ENCODE data around the gene PAX5. TPM values are rescaled to one million over a fixed set of nuclear protein-coding genes. Genes with fewer than 3 reads are reported as not detected.

The PAX5 gene

GRCh38 chr9:36787709-36788108, 246.4 kb downstream of the PAX5 start:
- Histone ChIP-seq H2BK12ac (ENCODE audit: low read length) (no peak overlapping the region), H3K27ac (replicated peaks; ENCODE audit: low read length) (no peak overlapping the region), H4K91ac (ENCODE audit: low read depth, low read length, poor library complexity) (no peak overlapping the region), H2BK15ac (ENCODE audit: low read length) (no peak overlapping the region), H3K79me1 (ENCODE audit: low read depth, low read length) (no peaks in the 10 kb centered on the region), H3K14ac (ENCODE audit: low read length) (peak overlapping the region; percentile 51), H3K23ac (ENCODE audit: low read depth, low read length, poor library complexity) (no peak overlapping the region), H3K27me3 (ENCODE audit: control insufficient read depth in 3 of 3, insufficient read depth in 3 of 3, low read depth in 1 of 3, low read length in 3 of 3) (peaks cover 0 to 10% (median 0%) of the 10 kb centered on the region in 3 experiments), H2BK120ac (ENCODE audit: low read depth, low read length) (no peak overlapping the region), H3K9ac (ENCODE audit: low read depth, low read length, poor library complexity) (no peak overlapping the region), H3K4me2 (ENCODE audit: insufficient read depth, low read length, poor library complexity, severe bottlenecking) (no peak overlapping the region), H2AK5ac (ENCODE audit: low read depth, low read length) (no peak overlapping the region), H4K8ac (ENCODE audit: low read depth, low read length) (no peak overlapping the region), H3K36me3 (replicated peaks in 1 of 2; ENCODE audit: control insufficient read depth in 2 of 2, insufficient read depth in 2 of 2, low read length in 2 of 2) (no peaks in the 10 kb centered on the region), H3K4me3 (ENCODE audit: low read length in 2 of 2) (no peak overlapping the region), H3K18ac (ENCODE audit: low read length) (no peak overlapping the region), H3K4me1 (ENCODE audit: control insufficient read depth in 2 of 2, insufficient read depth in 1 of 2, low read depth in 1 of 2, low read length in 2 of 2) (peaks cover 0 to 4% of the 10 kb centered on the region in 2 donors), H2BK5ac (ENCODE audit: low read length) (no peak overlapping the region), H3K9me3 (replicated peaks in 1 of 2; ENCODE audit: control insufficient read depth in 2 of 2, insufficient read depth in 1 of 2, low read depth in 1 of 2, low read length in 2 of 2) (no peaks in the 10 kb centered on the region), H2AFZ (ENCODE audit: low read length) (no peak overlapping the region), H3K4ac (ENCODE audit: low read length) (no peak overlapping the region)
- DNase-seq (ENCODE audit: low spot score), result no peak
- no CpG with 5 or more reads among the region's 3 CpGs for WGBS, 2 donors (ENCODE audit: extremely low coverage in 2 of 2, insufficient read length in 2 of 2, insufficient replicate concordance in 1 of 2)

Small RNA genes within 50 kb of the gene (small RNA-seq; reads per million reads assigned to genes)
- gene MIR4475 (ENCODE audit: insufficient read depth) (not detected), gene MIR4476 (ENCODE audit: insufficient read depth) (not detected), gene MIR4540 (ENCODE audit: insufficient read depth) (not detected)
